ENCODE data around the gene SLC25A6. TPM values are rescaled to one million over a fixed set of nuclear protein-coding genes. Genes with fewer than 3 reads are reported as not detected.
A peak's percentile ranks its signal among the peaks of the same experiment; 100 is the strongest.

The SLC25A6 gene
- total RNA-seq, 1 donor from 2014 or later = 488 TPM

DNA sequence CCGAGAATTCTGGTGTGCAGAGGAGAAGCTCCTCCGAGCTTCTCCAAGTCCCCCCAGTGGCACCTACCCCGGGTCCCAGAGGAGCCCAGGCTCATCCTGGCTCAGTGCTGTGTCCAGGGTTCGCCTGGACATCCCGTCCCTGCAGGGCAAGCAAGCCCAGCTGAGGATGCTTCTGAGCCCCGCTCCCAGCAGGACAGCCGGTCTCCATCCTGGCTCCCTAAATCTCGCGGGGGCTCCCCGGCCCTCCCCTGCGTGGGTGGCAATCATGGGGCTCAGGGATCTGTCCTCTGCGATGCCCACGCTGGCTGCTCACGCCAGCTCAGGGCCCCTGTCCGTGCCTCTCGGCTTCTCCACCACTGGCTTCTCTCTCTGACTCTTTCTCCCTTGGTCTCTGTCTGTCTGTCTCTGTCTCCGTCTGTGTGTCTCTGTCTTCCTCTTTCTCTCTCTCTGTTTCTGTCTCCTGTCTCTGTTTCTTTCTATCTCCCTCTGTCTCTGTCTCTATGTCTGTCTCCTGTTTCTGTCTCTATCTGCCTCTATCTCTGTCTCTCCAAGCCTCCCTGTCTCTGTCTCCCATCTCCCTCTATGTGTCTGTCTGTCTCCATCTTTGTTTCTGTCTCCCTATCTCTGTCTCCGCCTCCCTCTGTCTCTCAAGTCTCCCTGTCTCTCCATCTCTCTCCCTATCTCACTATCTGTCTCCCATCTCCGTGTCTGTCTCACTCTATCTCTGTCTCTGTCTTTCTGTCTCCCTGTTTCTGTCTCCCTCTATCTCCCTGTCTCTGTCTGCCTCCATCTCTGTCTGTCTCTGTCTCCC, 27.8 kb upstream of the SLC25A6 start:
- TF ChIP-seq, protein P1, sequence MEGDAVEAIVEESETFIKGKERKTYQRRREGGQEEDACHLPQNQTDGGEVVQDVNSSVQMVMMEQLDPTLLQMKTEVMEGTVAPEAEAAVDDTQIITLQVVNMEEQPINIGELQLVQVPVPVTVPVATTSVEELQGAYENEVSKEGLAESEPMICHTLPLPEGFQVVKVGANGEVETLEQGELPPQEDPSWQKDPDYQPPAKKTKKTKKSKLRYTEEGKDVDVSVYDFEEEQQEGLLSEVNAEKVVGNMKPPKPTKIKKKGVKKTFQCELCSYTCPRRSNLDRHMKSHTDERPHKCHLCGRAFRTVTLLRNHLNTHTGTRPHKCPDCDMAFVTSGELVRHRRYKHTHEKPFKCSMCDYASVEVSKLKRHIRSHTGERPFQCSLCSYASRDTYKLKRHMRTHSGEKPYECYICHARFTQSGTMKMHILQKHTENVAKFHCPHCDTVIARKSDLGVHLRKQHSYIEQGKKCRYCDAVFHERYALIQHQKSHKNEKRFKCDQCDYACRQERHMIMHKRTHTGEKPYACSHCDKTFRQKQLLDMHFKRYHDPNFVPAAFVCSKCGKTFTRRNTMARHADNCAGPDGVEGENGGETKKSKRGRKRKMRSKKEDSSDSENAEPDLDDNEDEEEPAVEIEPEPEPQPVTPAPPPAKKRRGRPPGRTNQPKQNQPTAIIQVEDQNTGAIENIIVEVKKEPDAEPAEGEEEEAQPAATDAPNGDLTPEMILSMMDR (IDR thresholded peaks at IDR 0.05; ENCODE audit: unreplicated experiment) = no peak
- peaks cover 42% of the 10 kb centered on the region for H3K36me3 Mint-ChIP-seq (ENCODE audit: low read depth, unreplicated experiment)
- H3K27me3 Mint-ChIP-seq (ENCODE audit: unreplicated experiment) = peaks cover 28% of the 10 kb centered on the region
- H3K27ac Mint-ChIP-seq (ENCODE audit: unreplicated experiment) = peak overlapping the region; percentile 39
- H3K9me3 Mint-ChIP-seq (ENCODE audit: unreplicated experiment) = peaks cover 14% of the 10 kb centered on the region
- DNase-seq (ENCODE audit: low spot score) = no peak
- peak overlapping the region; percentile 73 for H3K4me3 Mint-ChIP-seq (ENCODE audit: unreplicated experiment)
- H3K4me1 Mint-ChIP-seq (ENCODE audit: unreplicated experiment) = no peaks in the 10 kb centered on the region

DNA sequence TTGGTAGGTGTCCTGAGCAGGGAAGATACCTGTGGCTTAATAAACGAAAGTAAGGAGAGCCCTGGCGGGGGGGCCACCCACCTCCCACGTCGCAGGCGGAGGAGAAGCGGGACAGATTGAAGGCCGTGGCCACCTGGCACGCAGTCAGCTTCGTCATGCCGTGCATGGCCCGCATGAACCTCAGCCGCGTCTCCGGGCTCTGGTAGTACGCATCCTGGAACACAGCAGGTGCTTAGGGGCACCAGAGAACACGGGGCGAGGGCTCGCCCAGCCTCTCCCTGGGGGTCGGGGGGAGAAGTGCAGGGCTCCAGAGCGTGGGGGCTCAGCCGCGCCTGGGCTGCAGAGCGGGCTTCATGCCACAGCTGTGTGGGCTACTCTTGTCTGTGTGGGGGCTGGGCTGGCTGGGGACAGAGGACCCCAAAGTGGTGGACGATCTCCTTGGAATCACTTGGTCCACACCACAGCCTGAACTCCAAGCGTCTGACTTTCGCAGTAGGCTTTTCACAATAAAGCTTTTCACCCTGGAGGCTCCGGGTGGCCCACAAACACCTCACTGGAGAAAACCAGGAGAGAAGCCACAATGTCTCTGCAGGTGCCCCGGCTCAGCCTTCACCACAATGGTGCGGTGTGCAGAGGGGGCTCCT, 27.1 kb upstream of the SLC25A6 start:
- H3K4me3 Mint-ChIP-seq (ENCODE audit: unreplicated experiment) = no peak overlapping the region
- H3K36me3 Mint-ChIP-seq (ENCODE audit: low read depth, unreplicated experiment) = peaks cover 36% of the 10 kb centered on the region
- TF ChIP-seq, protein P1 (IDR thresholded peaks at IDR 0.05; ENCODE audit: unreplicated experiment) = no peak
- peaks cover 30% of the 10 kb centered on the region for H3K27me3 Mint-ChIP-seq (ENCODE audit: unreplicated experiment)
- no peak for DNase-seq (ENCODE audit: low spot score)
- no peaks in the 10 kb centered on the region for H3K4me1 Mint-ChIP-seq (ENCODE audit: unreplicated experiment)
- no peak overlapping the region for H3K27ac Mint-ChIP-seq (ENCODE audit: unreplicated experiment)
- peaks cover 8% of the 10 kb centered on the region for H3K9me3 Mint-ChIP-seq (ENCODE audit: unreplicated experiment)

DNA sequence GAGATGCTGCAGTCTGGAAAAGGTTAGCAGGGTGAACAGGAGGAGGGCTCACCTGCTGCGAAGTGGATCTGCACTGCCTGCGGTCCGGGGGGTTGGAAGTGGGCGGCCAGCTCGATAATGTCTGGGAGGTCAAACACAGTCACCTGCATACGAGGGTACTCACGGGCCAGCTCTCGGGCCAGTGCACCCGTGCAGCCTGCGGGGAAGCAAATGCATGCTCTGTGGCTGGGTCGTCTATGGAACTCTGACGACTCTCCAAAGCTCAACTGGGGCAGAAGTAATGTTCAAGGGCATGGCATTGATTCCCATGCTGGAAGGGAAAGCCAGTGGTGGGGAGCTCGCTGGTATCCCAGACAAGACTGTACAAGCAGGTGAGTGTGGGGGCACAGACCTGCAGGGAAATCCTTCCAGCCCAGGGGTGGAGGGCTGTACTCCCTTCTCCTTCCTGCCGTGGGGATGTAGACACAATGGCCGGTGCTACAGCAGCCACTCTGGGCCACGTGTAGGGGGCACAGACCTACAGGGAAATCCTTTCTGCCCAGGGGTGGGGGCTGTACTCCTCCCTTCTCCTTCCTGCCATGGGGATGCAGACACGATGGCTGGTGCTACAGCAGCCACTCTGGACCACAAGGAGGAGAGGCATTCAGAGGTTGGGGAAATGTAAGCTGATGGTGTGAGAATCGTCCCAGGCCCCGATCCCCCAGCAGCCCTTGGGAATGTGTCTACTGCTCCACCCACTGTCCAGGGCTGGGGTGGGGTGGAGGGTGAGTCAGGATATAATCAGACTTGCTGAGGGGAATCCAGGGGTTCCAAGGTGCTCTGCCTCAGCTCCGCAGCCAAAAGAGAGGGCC, 26.2 kb upstream of the SLC25A6 start:
- Mint-ChIP-seq H3K4me3 (ENCODE audit: unreplicated experiment) (no peak overlapping the region), H3K9me3 (ENCODE audit: unreplicated experiment) (peaks cover 8% of the 10 kb centered on the region), H3K4me1 (ENCODE audit: unreplicated experiment) (no peaks in the 10 kb centered on the region), H3K36me3 (ENCODE audit: low read depth, unreplicated experiment) (peaks cover 36% of the 10 kb centered on the region), H3K27ac (ENCODE audit: unreplicated experiment) (no peak overlapping the region), H3K27me3 (ENCODE audit: unreplicated experiment) (peaks cover 34% of the 10 kb centered on the region)
- TF ChIP-seq, protein P1 (IDR thresholded peaks at IDR 0.05; ENCODE audit: unreplicated experiment) = no peak
- DNase-seq (ENCODE audit: low spot score) = no peak

- H3K27me3 Mint-ChIP-seq (ENCODE audit: unreplicated experiment) = peaks cover 37% of the 10 kb centered on the region
- TF ChIP-seq, protein P1 (IDR thresholded peaks at IDR 0.05; ENCODE audit: unreplicated experiment) = no peak
- H3K36me3 Mint-ChIP-seq (ENCODE audit: low read depth, unreplicated experiment) = peaks cover 30% of the 10 kb centered on the region
- no peak for DNase-seq (ENCODE audit: low spot score)
- no peaks in the 10 kb centered on the region for H3K4me1 Mint-ChIP-seq (ENCODE audit: unreplicated experiment)
- no peak overlapping the region for H3K4me3 Mint-ChIP-seq (ENCODE audit: unreplicated experiment)
- no peak overlapping the region for H3K27ac Mint-ChIP-seq (ENCODE audit: unreplicated experiment)
- peaks cover 8% of the 10 kb centered on the region for H3K9me3 Mint-ChIP-seq (ENCODE audit: unreplicated experiment)
Measured at GRCh38 chrX:1416965-1417760, 25.2 kb upstream of the SLC25A6 start.
